Trophoblast cell (in vitro differentiated cells and primary cell): ENCODE data around the gene SMIM1.
A peak's percentile ranks its signal among the peaks of the same experiment; 100 is the strongest.

Source experiments
- DNase-seq, 2 donors: peaks; one replicate each; pipeline ENCODE4 v3.0.0-alpha.2; 2016
- H2AFZ ChIP-seq: 2 replicates; pipeline ENCODE4 v1.6.1; 2013; ENCODE audit warnings: low read length, moderate library complexity, mild to moderate bottlenecking; ENCODE audit not compliant: insufficient read depth, poor library complexity
- H2AK5ac ChIP-seq: 2 replicates; pipeline ENCODE4 v1.6.1; 2013; ENCODE audit warnings: mild to moderate bottlenecking, low read length
- H2BK120ac ChIP-seq: 2 replicates; pipeline ENCODE4 v1.6.1; 2013; ENCODE audit warnings: low read length, mild to moderate bottlenecking, moderate library complexity; ENCODE audit not compliant: insufficient read depth, poor library complexity
- H2BK12ac ChIP-seq: 2 replicates; pipeline ENCODE4 v1.6.1; 2013; ENCODE audit warnings: mild to moderate bottlenecking, low read length, moderate library complexity
- H2BK5ac ChIP-seq: 2 replicates; pipeline ENCODE4 v1.6.1; 2013; ENCODE audit warnings: low read length, low read depth, moderate library complexity, mild to moderate bottlenecking; ENCODE audit not compliant: poor library complexity
- H3K14ac ChIP-seq: 2 replicates; pipeline ENCODE4 v1.6.1; 2013; ENCODE audit warnings: mild to moderate bottlenecking, low read length
- H3K18ac ChIP-seq: 2 replicates; pipeline ENCODE4 v1.6.1; 2013; ENCODE audit warnings: mild to moderate bottlenecking, low read length
- H3K23ac ChIP-seq: 2 replicates; pipeline ENCODE4 v1.6.1; 2013; ENCODE audit warnings: low read length
- H3K27ac ChIP-seq: 2 replicates; pipeline ENCODE4 v1.5.1; 2013; ENCODE audit warnings: low read depth, mild to moderate bottlenecking, inconsistent platforms, low read length, moderate library complexity
- H3K27me3 ChIP-seq: 2 replicates; pipeline ENCODE4 v1.6.1; 2013; ENCODE audit warnings: inconsistent platforms, mild to moderate bottlenecking, low read length, moderate library complexity; ENCODE audit not compliant: insufficient read depth
- H3K36me3 ChIP-seq, 2 experiments: 1 replicate in 1 of 2; 2 replicates in 1 of 2; pipeline ENCODE4 v1.6.1; 2013; ENCODE audit warnings: low read length in 2 of 2, mild to moderate bottlenecking in 2 of 2, moderate library complexity in 1 of 2; ENCODE audit not compliant: insufficient read depth in 2 of 2, control insufficient read depth in 1 of 2
- H3K4ac ChIP-seq: 2 replicates; pipeline ENCODE4 v1.6.1; 2013; ENCODE audit warnings: low read depth, mild to moderate bottlenecking, low read length, moderate library complexity
- H3K4me1 ChIP-seq, 2 experiments: 1 replicate in 1 of 2; 2 replicates in 1 of 2; pipeline ENCODE4 v1.6.1; 2013; ENCODE audit warnings: low read length in 2 of 2, mild to moderate bottlenecking in 2 of 2, moderate library complexity in 1 of 2; ENCODE audit not compliant: insufficient read depth in 2 of 2, control insufficient read depth in 1 of 2
- H3K4me2 ChIP-seq: 2 replicates; pipeline ENCODE4 v1.6.1; 2013; ENCODE audit warnings: inconsistent platforms, mild to moderate bottlenecking, low read length, moderate library complexity
- H3K4me3 ChIP-seq: 2 replicates; pipeline ENCODE4 v1.5.1; 2013; ENCODE audit warnings: mild to moderate bottlenecking, low read depth, low read length, inconsistent platforms
- H3K79me1 ChIP-seq: one replicate; pipeline ENCODE4 v1.6.1; 2013; ENCODE audit warnings: low read length
- H3K79me2 ChIP-seq: 2 replicates; pipeline ENCODE4 v1.6.1; 2013; ENCODE audit warnings: low read length, mild to moderate bottlenecking; ENCODE audit not compliant: control insufficient read depth, insufficient read depth, poor library complexity
- H3K9ac ChIP-seq: 2 replicates; pipeline ENCODE4 v1.6.1; 2013; ENCODE audit warnings: mild to moderate bottlenecking, low read length
- H3K9me3 ChIP-seq: 2 replicates; pipeline ENCODE4 v1.6.1; 2013; ENCODE audit warnings: low read depth, mild to moderate bottlenecking, control low read depth, inconsistent platforms, low read length; ENCODE audit not compliant: insufficient read depth
- H4K12ac ChIP-seq: 2 replicates; pipeline ENCODE4 v1.6.1; 2013; ENCODE audit warnings: low read depth, mild to moderate bottlenecking, low read length, moderate library complexity
- H4K8ac ChIP-seq: 2 replicates; pipeline ENCODE4 v1.6.1; 2013; ENCODE audit warnings: low read depth, mild to moderate bottlenecking, low read length, moderate library complexity
- H4K91ac ChIP-seq: one replicate; pipeline ENCODE4 v1.6.1; 2013; ENCODE audit warnings: low read depth, mild to moderate bottlenecking, low read length, moderate library complexity
- WGBS: extraction: QIAGEN DNeasy Blood & Tissue Kit; methylation state at CpG from one replicate; pipeline ENCODE4 v1.1.7; 2013; ENCODE audit warnings: missing lambda C conversion rate; ENCODE audit not compliant: insufficient read length, insufficient coverage; ENCODE audit errors: extremely low coverage; 5-methylcytosine and 5-hydroxymethylcytosine counted together

The SMIM1 gene

DNA sequence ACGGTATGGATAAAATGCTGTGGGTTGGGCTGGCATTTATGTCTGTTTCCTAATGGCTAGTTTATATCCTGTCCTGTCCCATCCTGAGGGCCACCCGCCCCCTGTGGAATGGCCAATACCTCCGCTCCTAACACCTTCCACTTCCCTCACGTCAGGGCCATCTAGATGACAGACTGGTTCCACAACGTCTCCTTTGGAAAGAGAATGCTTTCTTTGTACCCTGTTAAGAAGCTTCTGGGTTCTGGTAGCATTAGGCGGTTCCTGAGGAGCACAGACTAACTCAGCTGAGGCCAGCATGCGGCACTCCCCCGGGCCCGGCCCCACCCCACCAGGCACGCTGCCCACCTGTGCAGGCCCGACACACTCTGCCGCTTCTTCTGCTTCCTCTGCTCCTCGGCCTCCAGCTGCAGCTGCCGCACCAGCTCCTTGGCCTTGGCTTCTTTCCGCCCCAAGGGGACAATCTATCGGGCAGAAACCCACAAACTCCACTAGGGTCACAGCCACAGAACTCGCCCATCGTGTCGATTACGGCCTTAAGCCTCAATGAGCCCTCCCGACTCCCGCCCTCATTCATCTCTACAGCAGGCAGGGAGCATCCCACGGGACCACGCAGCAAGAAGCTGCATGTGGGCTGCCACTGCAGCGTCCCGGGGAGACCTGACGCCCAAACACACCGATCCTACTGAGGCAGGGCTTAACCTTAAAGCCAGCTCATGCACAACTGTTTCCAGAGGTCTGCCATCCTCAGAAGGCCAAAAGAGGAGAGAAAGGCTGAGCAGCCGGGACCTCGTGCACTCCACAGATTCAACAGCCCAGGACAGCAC lies 11.3 kb downstream of the SMIM1 start:
- Histone ChIP-seq H2AK5ac (no peak overlapping the region), H3K27ac (no peak overlapping the region), H4K91ac (no peak overlapping the region), H3K4ac (no peak overlapping the region), H2AFZ (no peak overlapping the region), H3K4me3 (no peak overlapping the region), H3K79me1 (no peaks in the 10 kb centered on the region), H4K12ac (peak overlapping the region; percentile 60), H3K23ac (no peak overlapping the region), H3K79me2 (no peaks in the 10 kb centered on the region), H3K9me3 (no peaks in the 10 kb centered on the region), H3K9ac (no peak overlapping the region), H3K27me3 (no peaks in the 10 kb centered on the region), H3K36me3 (peaks cover 80 to 87% of the 10 kb centered on the region in 2 experiments), H3K4me1 (no peaks in the 10 kb centered on the region), H3K14ac (no peak overlapping the region), H4K8ac (no peak overlapping the region), H3K4me2 (no peak overlapping the region), H2BK120ac (no peak overlapping the region), H2BK5ac (no peak overlapping the region), H3K18ac (no peak overlapping the region), H2BK12ac (no peak overlapping the region)
- WGBS, result no CpG with 5 or more reads among the region's 30 CpGs
- DNase-seq, result no peak

GRCh38 chr1:3785045-3785444 lies 12.5 kb downstream of the SMIM1 start:
- no peak overlapping the region for H3K4ac ChIP-seq
- no peak overlapping the region for H3K27ac ChIP-seq
- no peak overlapping the region for H3K4me2 ChIP-seq
- H3K18ac ChIP-seq, result no peak overlapping the region
- no peak overlapping the region for H3K23ac ChIP-seq
- no peak overlapping the region for H4K8ac ChIP-seq
- no peak overlapping the region for H2BK12ac ChIP-seq
- H3K14ac ChIP-seq, result no peak overlapping the region
- H3K9ac ChIP-seq, result no peak overlapping the region
- no peaks in the 10 kb centered on the region for H3K79me1 ChIP-seq
- no peak overlapping the region for H2AK5ac ChIP-seq
- no peak overlapping the region for H2BK5ac ChIP-seq
- H3K27me3 ChIP-seq, result no peaks in the 10 kb centered on the region
- H3K9me3 ChIP-seq, result no peaks in the 10 kb centered on the region
- H4K91ac ChIP-seq, result no peak overlapping the region
- no CpG with 5 or more reads among the region's 13 CpGs for WGBS
- H4K12ac ChIP-seq, result no peak overlapping the region
- H2BK120ac ChIP-seq, result no peak overlapping the region
- no peak for DNase-seq
- no peaks in the 10 kb centered on the region for H3K79me2 ChIP-seq
- H3K36me3 ChIP-seq, result peaks cover 71 to 86% of the 10 kb centered on the region in 2 experiments
- H3K4me1 ChIP-seq, result no peaks in the 10 kb centered on the region
- no peak overlapping the region for H2AFZ ChIP-seq
- H3K4me3 ChIP-seq, result no peak overlapping the region

- Histone ChIP-seq H3K4ac (no peak overlapping the region), H3K23ac (no peak overlapping the region), H3K9ac (no peak overlapping the region), H3K27me3 (no peaks in the 10 kb centered on the region), H3K27ac (no peak overlapping the region), H4K12ac (no peak overlapping the region), H3K79me1 (no peaks in the 10 kb centered on the region), H3K14ac (no peak overlapping the region), H3K4me1 (no peaks in the 10 kb centered on the region), H4K8ac (no peak overlapping the region), H3K36me3 (peaks cover 66 to 81% of the 10 kb centered on the region in 2 experiments), H2BK12ac (no peak overlapping the region), H3K9me3 (no peaks in the 10 kb centered on the region), H3K18ac (no peak overlapping the region), H3K4me3 (no peak overlapping the region), H2BK120ac (no peak overlapping the region), H4K91ac (no peak overlapping the region), H3K4me2 (no peak overlapping the region), H3K79me2 (no peaks in the 10 kb centered on the region), H2BK5ac (no peak overlapping the region), H2AK5ac (no peak overlapping the region), H2AFZ (no peak overlapping the region)
- no CpG with 5 or more reads among the region's 14 CpGs for WGBS
- peak in 1 of 2 donors; percentile 32 for DNase-seq
These were observed 13.1 kb downstream of the SMIM1 start for GRCh38 chr1:3785456-3786157.

GRCh38 chr1:3786468-3787348 lies 14.2 kb downstream of the SMIM1 start:
- H3K9ac ChIP-seq, result no peak overlapping the region
- H2AK5ac ChIP-seq, result no peak overlapping the region
- H3K4me3 ChIP-seq, result no peak overlapping the region
- H2BK12ac ChIP-seq, result no peak overlapping the region
- no peak overlapping the region for H2BK120ac ChIP-seq
- no peaks in the 10 kb centered on the region for H3K27me3 ChIP-seq
- H2BK5ac ChIP-seq, result no peak overlapping the region
- H3K79me1 ChIP-seq, result no peaks in the 10 kb centered on the region
- no peak overlapping the region for H3K14ac ChIP-seq
- H3K4me2 ChIP-seq, result no peak overlapping the region
- H3K4me1 ChIP-seq, result no peaks in the 10 kb centered on the region
- no peaks in the 10 kb centered on the region for H3K79me2 ChIP-seq
- H3K36me3 ChIP-seq, result peaks cover 56 to 73% of the 10 kb centered on the region in 2 experiments
- H3K4ac ChIP-seq, result no peak overlapping the region
- H4K91ac ChIP-seq, result no peak overlapping the region
- no CpG with 5 or more reads among the region's 45 CpGs for WGBS
- no peaks in the 10 kb centered on the region for H3K9me3 ChIP-seq
- no peak overlapping the region for H2AFZ ChIP-seq
- no peak for DNase-seq
- H3K18ac ChIP-seq, result no peak overlapping the region
- no peak overlapping the region for H4K8ac ChIP-seq
- no peak overlapping the region for H3K27ac ChIP-seq
- no peak overlapping the region for H4K12ac ChIP-seq
- no peak overlapping the region for H3K23ac ChIP-seq
